ENCODE data around the gene MKNK1.

MKNK1 gene

GRCh38 chr1:46619656-46620258 is 15.7 kb upstream of the MKNK1 start:
- DNase-seq (ENCODE audit: low read depth in 1 of 2, low spot score in 1 of 2), result no peak
- Histone ChIP-seq H3K27me3 (ENCODE audit: insufficient read depth, poor library complexity, severe bottlenecking) (no peaks in the 10 kb centered on the region), H3K27ac (replicated peaks) (no peak overlapping the region), H3K4me3 (replicated peaks; ENCODE audit: insufficient read depth, low read length) (no peak overlapping the region)
- TF ChIP-seq GABPA (IDR thresholded peaks at IDR 0.05; ENCODE audit: low read depth), result no peak
- no peak for TF ChIP-seq REST (IDR thresholded peaks at IDR 0.05; ENCODE audit: insufficient replicate concordance, low read depth)
- no peak for TF ChIP-seq POLR2AphosphoS5 (IDR thresholded peaks at IDR 0.05; ENCODE audit: low read depth)
- no peak for TF ChIP-seq CTCF (IDR thresholded peaks at IDR 0.05; ENCODE audit: insufficient read depth, low read length)
- no peak for TF ChIP-seq SPI1 (IDR thresholded peaks at IDR 0.05; ENCODE audit: borderline replicate concordance, low read depth)

GRCh38 chr1:46618754-46619415 is 14.8 kb upstream of the MKNK1 start:
- H3K4me3 ChIP-seq (replicated peaks; ENCODE audit: insufficient read depth, low read length), result no peak overlapping the region
- H3K27ac ChIP-seq (replicated peaks), result no peak overlapping the region
- no peak for DNase-seq (ENCODE audit: low read depth in 1 of 2, low spot score in 1 of 2)
- no peak for TF ChIP-seq SPI1 (IDR thresholded peaks at IDR 0.05; ENCODE audit: borderline replicate concordance, low read depth)
- no peak for TF ChIP-seq REST (IDR thresholded peaks at IDR 0.05; ENCODE audit: insufficient replicate concordance, low read depth)
- TF ChIP-seq POLR2AphosphoS5 (IDR thresholded peaks at IDR 0.05; ENCODE audit: low read depth), result no peak
- TF ChIP-seq CTCF (IDR thresholded peaks at IDR 0.05; ENCODE audit: insufficient read depth, low read length), result no peak
- no peak for TF ChIP-seq GABPA (IDR thresholded peaks at IDR 0.05; ENCODE audit: low read depth)
- no peaks in the 10 kb centered on the region for H3K27me3 ChIP-seq (ENCODE audit: insufficient read depth, poor library complexity, severe bottlenecking)

- TF ChIP-seq SPI1 (IDR thresholded peaks at IDR 0.05; ENCODE audit: borderline replicate concordance, low read depth), result no peak
- TF ChIP-seq CTCF (IDR thresholded peaks at IDR 0.05; ENCODE audit: insufficient read depth, low read length), result no peak
- TF ChIP-seq REST (IDR thresholded peaks at IDR 0.05; ENCODE audit: insufficient replicate concordance, low read depth), result no peak
- no peak for TF ChIP-seq GABPA (IDR thresholded peaks at IDR 0.05; ENCODE audit: low read depth)
- TF ChIP-seq POLR2AphosphoS5 (IDR thresholded peaks at IDR 0.05; ENCODE audit: low read depth), result no peak
- no peak for DNase-seq (ENCODE audit: low read depth in 1 of 2, low spot score in 1 of 2)
- no peaks in the 10 kb centered on the region for H3K27me3 ChIP-seq (ENCODE audit: insufficient read depth, poor library complexity, severe bottlenecking)
- H3K4me3 ChIP-seq (replicated peaks; ENCODE audit: insufficient read depth, low read length), result no peak overlapping the region
- no peak overlapping the region for H3K27ac ChIP-seq (replicated peaks)
These were observed 13.8 kb upstream of the MKNK1 start for GRCh38 chr1:46617833-46618232.

Data from HL-60 (cell line).